HEK293 (cell line): ENCODE results near the gene TTN.

ENCODE experiments used
- BCL11A ChIP-seq: fragments of 450-650 bp; formaldehyde crosslinking; IDR thresholded peaks from 2 replicates; pipeline ENCODE4 v1.5.1; 2016; ENCODE audit warnings: low read depth, missing biosample characterization, missing genetic modification characterization
- CTCF ChIP-seq: fragments of 450-650 bp; formaldehyde crosslinking; IDR thresholded peaks from 2 replicates; pipeline ENCODE4 v1.5.1; 2016; ENCODE audit warnings: missing biosample characterization, missing genetic modification characterization
- SP3 ChIP-seq: fragments of 450-650 bp; formaldehyde crosslinking; IDR thresholded peaks from 2 replicates; pipeline ENCODE4 v1.5.1; 2016; ENCODE audit warnings: missing biosample characterization, missing genetic modification characterization
- TCF7L2 ChIP-seq: IDR thresholded peaks from 2 replicates; pipeline ENCODE4 v1.6.1; 2011; ENCODE audit warnings: low read depth, mild to moderate bottlenecking, inconsistent platforms, low read length, moderate library complexity, borderline replicate concordance
- TRIM28 ChIP-seq: IDR thresholded peaks from 2 replicates; pipeline ENCODE4 v1.6.1; 2011; ENCODE audit warnings: low read length, control low read depth, borderline replicate concordance
- TSHZ1 ChIP-seq: fragments of 450-650 bp; formaldehyde crosslinking; IDR thresholded peaks from 2 replicates; pipeline ENCODE4 v1.5.1; 2016; ENCODE audit warnings: missing biosample characterization, missing genetic modification characterization, borderline replicate concordance
- ZBTB49 ChIP-seq: fragments of 450-650 bp; formaldehyde crosslinking; IDR thresholded peaks from 2 replicates; pipeline ENCODE4 v1.5.1; 2016; ENCODE audit warnings: missing biosample characterization, missing genetic modification characterization, low read depth
- ZFP37 ChIP-seq: fragments of 450-650 bp; formaldehyde crosslinking; IDR thresholded peaks from 2 replicates; pipeline ENCODE4 v1.5.1; 2016; ENCODE audit warnings: missing biosample characterization, missing genetic modification characterization
- ZNF146 ChIP-seq: fragments of 450-650 bp; formaldehyde crosslinking; IDR thresholded peaks from 2 replicates; pipeline ENCODE4 v1.5.1; 2016; ENCODE audit warnings: missing biosample characterization, missing genetic modification characterization
- ZNF518A ChIP-seq: fragments of 450-650 bp; formaldehyde crosslinking; conservative IDR thresholded peaks from 2 replicates; pipeline ENCODE4 v1.5.1; 2016; ENCODE audit warnings: low read depth, missing biosample characterization, missing genetic modification characterization
- ZNF561 ChIP-seq: fragments of 450-650 bp; IDR thresholded peaks from 2 replicates; pipeline ENCODE4 v1.5.1; 2018; ENCODE audit warnings: missing biosample characterization, missing genetic modification characterization, borderline replicate concordance
- ZNF585B ChIP-seq: fragments of 450-650 bp; formaldehyde crosslinking; IDR thresholded peaks from 2 replicates; pipeline ENCODE4 v1.5.1; 2016; ENCODE audit warnings: missing biosample characterization, missing genetic modification characterization
- ZNF768 ChIP-seq: fragments of 450-650 bp; formaldehyde crosslinking; IDR thresholded peaks from 2 replicates; pipeline ENCODE4 v1.5.1; 2018; ENCODE audit warnings: missing biosample characterization, mild to moderate bottlenecking, missing genetic modification characterization

GRCh38 chr2:178800510-178800909, 6.7 kb downstream of the TTN start:
- no peak for TF ChIP-seq TRIM28
- no peak for TF ChIP-seq CTCF (tag by site-specific recombination)
- TF ChIP-seq SP3 (tag by site-specific recombination): no peak
- no peak for TF ChIP-seq BCL11A (tag by site-specific recombination)
- no peak for TF ChIP-seq TCF7L2
- TF ChIP-seq ZFP37 (tag by site-specific recombination): no peak
- no peak for TF ChIP-seq ZNF561 (tag by site-specific recombination)
- no peak for TF ChIP-seq ZNF768 (tag by site-specific recombination)
- TF ChIP-seq ZNF585B (tag by site-specific recombination): no peak
- TF ChIP-seq ZNF146 (tag by site-specific recombination): no peak
- TF ChIP-seq ZNF518A (tag by site-specific recombination): no peak
- TF ChIP-seq ZBTB49 (tag by site-specific recombination): no peak
- TF ChIP-seq TSHZ1 (tag by site-specific recombination): no peak
